Left forelimb (tissue), 1 donor: ENCODE measurements around the gene CXCL17.
"Not testable (repeated sequence)": the region's sequence is repeated elsewhere in the genome, so short reads cannot be mapped to it uniquely, and the experiment has no call there.

ENCODE experiments used
- DNase-seq: peaks from one replicate; pipeline ENCODE4 v3.0.0-alpha.2; 2018; ENCODE audit warnings: low spot score

Gene CXCL17

GRCh38 chr19:42466521-42467182 lies 23.9 kb upstream of the CXCL17 start:
- no peak for DNase-seq

- DNase-seq: no peak
Measured at GRCh38 chr19:42465827-42466280, 23.1 kb upstream of the CXCL17 start.

GRCh38 chr19:42461700-42462324 lies 19.1 kb upstream of the CXCL17 start:
- no peak for DNase-seq

GRCh38 chr19:42461231-42461630 lies 18.5 kb upstream of the CXCL17 start:
- not testable (repeated sequence) for DNase-seq

- no peak for DNase-seq
Measured at GRCh38 chr19:42459926-42460325, 17.2 kb upstream of the CXCL17 start.

- DNase-seq: no peak
Measured at GRCh38 chr19:42455621-42456081, 12.9 kb upstream of the CXCL17 start.

- no peak for DNase-seq
Measured at GRCh38 chr19:42455086-42455485, 12.3 kb upstream of the CXCL17 start.

- DNase-seq: no peak
Measured at GRCh38 chr19:42452590-42452989, 9.8 kb upstream of the CXCL17 start.

GRCh38 chr19:42450314-42450934 lies 7.7 kb upstream of the CXCL17 start:
- DNase-seq: no peak

GRCh38 chr19:42448306-42448705 lies 5.6 kb upstream of the CXCL17 start:
- not testable (repeated sequence) for DNase-seq

GRCh38 chr19:42445948-42446347 lies 3.2 kb upstream of the CXCL17 start:
- no peak for DNase-seq

GRCh38 chr19:42443944-42444398 lies 1.2 kb upstream of the CXCL17 start:
- DNase-seq: no peak

GRCh38 chr19:42441049-42441445 lies 1.7 kb downstream of the CXCL17 start:
- DNase-seq: no peak

- no peak for DNase-seq
Measured at GRCh38 chr19:42440357-42441048, 2.2 kb downstream of the CXCL17 start.

- DNase-seq: no peak
Measured at GRCh38 chr19:42436006-42436405, 6.7 kb downstream of the CXCL17 start.

- no peak for DNase-seq
Measured at GRCh38 chr19:42435316-42435715, 7.4 kb downstream of the CXCL17 start.

- no peak for DNase-seq
Measured at GRCh38 chr19:42433503-42434260, 9.1 kb downstream of the CXCL17 start.

GRCh38 chr19:42431486-42431885 lies 11.3 kb downstream of the CXCL17 start:
- no peak for DNase-seq

GRCh38 chr19:42428676-42429075 lies 14.1 kb downstream of the CXCL17 start:
- no peak for DNase-seq

GRCh38 chr19:42427313-42427712 lies 15.4 kb downstream of the CXCL17 start, which contains the start of gene LIPE:
TSS of gene LIPE (minus strand) at chr19:42427388. CDS start at chr19:42427149, 239 bp downstream.
- no peak for DNase-seq

- no peak for DNase-seq
Measured at GRCh38 chr19:42426643-42427042, 16.1 kb downstream of the CXCL17 start.

- DNase-seq: no peak
Measured at GRCh38 chr19:42424712-42425131, 18.0 kb downstream of the CXCL17 start.
